GM12872 (cell line): ENCODE data around the gene PARP6.

Source experiments
- CTCF ChIP-seq: IDR thresholded peaks from 3 replicates; pipeline ENCODE4 v1.5.1; 2011; ENCODE audit warnings: low read depth, mild to moderate bottlenecking, low read length, moderate library complexity; ENCODE audit not compliant: insufficient read depth

The PARP6 gene

GRCh38 chr15:72235298-72235697 is 37.1 kb downstream of the PARP6 start:
- TF ChIP-seq CTCF = no peak

GRCh38 chr15:72233769-72234168 is 38.6 kb downstream of the PARP6 start:
- TF ChIP-seq CTCF = no peak

- TF ChIP-seq CTCF = no peak
Measured at GRCh38 chr15:72231833-72232478, 40.4 kb downstream of the PARP6 start.

- TF ChIP-seq CTCF = no peak
Measured at GRCh38 chr15:72231066-72231832, 41.1 kb downstream of the PARP6 start, which contains the start of gene PKM. Gene PKM (minus strand): TSS chr15:72231190. CDS start chr15:72219097, 12,093 bp downstream.

- TF ChIP-seq CTCF = no peak
Measured at GRCh38 chr15:72230197-72231065, 41.9 kb downstream of the PARP6 start.

GRCh38 chr15:72229947-72230196 is 42.5 kb downstream of the PARP6 start:
- no peak for TF ChIP-seq CTCF
